Progenitor cell of endocrine pancreas (in vitro differentiated cells): ENCODE data around the gene CELSR3. TPM values are rescaled to one million over a fixed set of nuclear protein-coding genes. Genes with fewer than 3 reads are reported as not detected.

ENCODE experiments used
- DNase-seq: peaks from one replicate; pipeline ENCODE4 v3.0.0; 2021; ENCODE audit warnings: low spot score; ENCODE audit not compliant: unreplicated experiment
- H3K27ac Mint-ChIP-seq: 2 replicates; pipeline ENCODE4 v1.8.0; 2021; ENCODE audit warnings: mild to moderate bottlenecking, moderate library complexity, mixed read lengths
- H3K27me3 Mint-ChIP-seq: 2 replicates; pipeline ENCODE4 v1.8.0; 2021; ENCODE audit warnings: mixed read lengths
- H3K36me3 Mint-ChIP-seq: 2 replicates; pipeline ENCODE4 v1.8.0; 2022; ENCODE audit warnings: mixed read lengths; ENCODE audit not compliant: insufficient read depth
- H3K4me1 Mint-ChIP-seq: 2 replicates; pipeline ENCODE4 v1.8.0; 2021; ENCODE audit warnings: low read depth, mixed read lengths
- H3K4me3 Mint-ChIP-seq: 2 replicates; pipeline ENCODE4 v1.8.0; 2021; ENCODE audit warnings: low read depth, mild to moderate bottlenecking, moderate library complexity, mixed read lengths
- H3K9me3 Mint-ChIP-seq: 2 replicates; pipeline ENCODE4 v1.8.0; 2021; ENCODE audit warnings: low read depth, mixed read lengths
- total RNA-seq: library from RNA; stranded (reverse); gene quantifications from 2 replicates; pipeline ENCODE4 v1.2.1, GENCODE V29; 2021
- TF ChIP-seq, protein P1 (sequence below): fragments of 200-600 bp; sonication (generic); IDR thresholded peaks from one replicate; pipeline ENCODE4 v1.5.0; 2021; ENCODE audit warnings: antibody characterized with exemption, mild to moderate bottlenecking; ENCODE audit not compliant: unreplicated experiment

CELSR3 gene
- total RNA-seq, 1 donor from 2014 or later = 14.9 TPM

DNA sequence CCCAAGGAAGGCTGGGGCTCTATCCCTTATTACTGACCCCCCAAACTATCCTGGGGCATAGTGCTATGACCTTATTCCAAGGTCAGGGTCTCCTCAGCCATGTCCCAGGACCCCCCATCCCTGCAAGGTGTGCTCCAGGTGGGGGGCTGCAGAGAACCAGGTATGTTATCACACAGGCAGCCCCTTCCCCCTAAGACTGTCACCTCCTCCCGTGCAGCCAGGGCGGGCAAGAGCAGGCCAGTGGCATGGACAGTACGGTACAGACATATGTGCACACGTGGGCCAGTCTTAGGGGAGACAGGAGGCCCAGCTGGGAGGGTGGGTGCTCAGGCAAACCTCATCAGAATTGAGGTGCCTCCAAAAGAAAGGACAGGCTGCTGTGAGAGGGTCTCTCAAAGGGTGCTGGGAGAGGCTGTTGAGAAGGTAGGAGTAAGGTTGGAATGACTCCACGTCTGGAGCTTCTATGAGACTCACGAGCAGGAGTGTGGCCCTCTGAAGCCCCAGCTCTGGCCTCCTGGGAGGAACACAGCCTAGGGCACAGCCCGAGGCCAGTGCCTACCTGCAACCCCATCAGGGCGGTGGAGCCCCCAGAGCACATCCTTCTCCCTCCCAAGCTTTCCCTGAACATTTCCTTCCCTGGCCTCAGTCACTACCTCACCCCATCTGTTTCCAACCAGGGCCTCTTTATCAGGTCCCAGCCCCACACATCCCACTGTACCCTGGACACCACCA lies 65.8 kb downstream of the CELSR3 start:
- peaks cover 4% of the 10 kb centered on the region for H3K36me3 Mint-ChIP-seq
- peaks cover 11% of the 10 kb centered on the region for H3K27me3 Mint-ChIP-seq
- TF ChIP-seq, protein P1, sequence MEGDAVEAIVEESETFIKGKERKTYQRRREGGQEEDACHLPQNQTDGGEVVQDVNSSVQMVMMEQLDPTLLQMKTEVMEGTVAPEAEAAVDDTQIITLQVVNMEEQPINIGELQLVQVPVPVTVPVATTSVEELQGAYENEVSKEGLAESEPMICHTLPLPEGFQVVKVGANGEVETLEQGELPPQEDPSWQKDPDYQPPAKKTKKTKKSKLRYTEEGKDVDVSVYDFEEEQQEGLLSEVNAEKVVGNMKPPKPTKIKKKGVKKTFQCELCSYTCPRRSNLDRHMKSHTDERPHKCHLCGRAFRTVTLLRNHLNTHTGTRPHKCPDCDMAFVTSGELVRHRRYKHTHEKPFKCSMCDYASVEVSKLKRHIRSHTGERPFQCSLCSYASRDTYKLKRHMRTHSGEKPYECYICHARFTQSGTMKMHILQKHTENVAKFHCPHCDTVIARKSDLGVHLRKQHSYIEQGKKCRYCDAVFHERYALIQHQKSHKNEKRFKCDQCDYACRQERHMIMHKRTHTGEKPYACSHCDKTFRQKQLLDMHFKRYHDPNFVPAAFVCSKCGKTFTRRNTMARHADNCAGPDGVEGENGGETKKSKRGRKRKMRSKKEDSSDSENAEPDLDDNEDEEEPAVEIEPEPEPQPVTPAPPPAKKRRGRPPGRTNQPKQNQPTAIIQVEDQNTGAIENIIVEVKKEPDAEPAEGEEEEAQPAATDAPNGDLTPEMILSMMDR = no peak
- no peak for DNase-seq
- no peaks in the 10 kb centered on the region for H3K4me1 Mint-ChIP-seq
- peak overlapping the region; percentile 48 for H3K27ac Mint-ChIP-seq
- H3K9me3 Mint-ChIP-seq = no peaks in the 10 kb centered on the region
- H3K4me3 Mint-ChIP-seq = no peak overlapping the region

DNA sequence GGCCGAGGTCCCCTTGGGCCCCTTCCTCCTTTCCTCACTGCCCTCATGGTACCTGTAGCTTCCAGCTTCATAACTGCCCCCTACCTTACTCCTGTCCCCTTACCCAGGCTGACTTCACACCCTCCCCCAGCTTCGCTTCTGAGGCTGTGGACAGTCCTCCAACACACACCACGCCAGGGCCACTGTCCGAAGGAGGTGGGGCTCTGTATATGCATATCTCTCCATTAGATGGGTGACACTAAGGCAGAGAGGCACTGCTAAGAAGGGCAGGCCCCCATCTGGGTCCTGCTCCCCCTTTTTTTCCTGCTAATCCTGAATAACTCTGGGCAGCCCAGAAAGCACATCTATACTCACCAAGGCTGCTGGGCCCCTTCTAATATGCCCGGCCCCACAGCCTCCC lies 66.5 kb downstream of the CELSR3 start:
- TF ChIP-seq, protein P1 = no peak
- no peak overlapping the region for H3K27ac Mint-ChIP-seq
- H3K36me3 Mint-ChIP-seq = peaks cover 4% of the 10 kb centered on the region
- no peaks in the 10 kb centered on the region for H3K4me1 Mint-ChIP-seq
- H3K4me3 Mint-ChIP-seq = no peak overlapping the region
- no peak for DNase-seq
- H3K27me3 Mint-ChIP-seq = peaks cover 11% of the 10 kb centered on the region
- no peaks in the 10 kb centered on the region for H3K9me3 Mint-ChIP-seq

DNA sequence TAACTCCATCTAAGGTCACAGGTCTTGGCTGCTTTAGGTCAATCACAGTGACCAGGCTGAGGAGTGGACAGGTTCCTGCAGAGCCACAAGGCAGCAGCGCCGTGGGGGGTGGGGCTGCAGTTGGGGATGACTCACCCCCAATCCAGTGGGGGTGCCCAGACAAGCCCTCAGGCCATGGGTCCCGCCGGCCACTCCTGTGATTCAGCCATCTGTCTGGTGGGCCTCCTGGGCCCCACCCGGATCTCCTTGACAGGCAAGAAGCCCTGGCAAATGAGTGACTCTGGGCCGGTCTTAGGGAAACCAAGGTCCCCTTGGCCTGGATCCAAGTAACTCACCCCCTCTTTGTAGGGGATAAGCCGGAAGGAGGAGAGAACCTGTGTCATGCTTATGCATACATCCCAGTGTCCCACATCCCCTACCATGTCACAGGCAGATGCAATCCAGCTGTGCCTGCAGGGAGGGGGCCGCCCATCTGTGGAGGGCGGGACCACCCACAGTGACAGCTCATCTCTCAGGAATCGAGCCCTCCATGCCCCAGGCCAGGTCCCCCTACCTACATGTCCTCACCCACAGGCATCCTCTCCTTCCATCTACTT lies 67.1 kb downstream of the CELSR3 start:
- no peaks in the 10 kb centered on the region for H3K4me1 Mint-ChIP-seq
- peaks cover 4% of the 10 kb centered on the region for H3K36me3 Mint-ChIP-seq
- no peak overlapping the region for H3K27ac Mint-ChIP-seq
- H3K9me3 Mint-ChIP-seq = no peaks in the 10 kb centered on the region
- peaks cover 11% of the 10 kb centered on the region for H3K27me3 Mint-ChIP-seq
- no peak overlapping the region for H3K4me3 Mint-ChIP-seq
- no peak for DNase-seq
- TF ChIP-seq, protein P1 = no peak

DNA sequence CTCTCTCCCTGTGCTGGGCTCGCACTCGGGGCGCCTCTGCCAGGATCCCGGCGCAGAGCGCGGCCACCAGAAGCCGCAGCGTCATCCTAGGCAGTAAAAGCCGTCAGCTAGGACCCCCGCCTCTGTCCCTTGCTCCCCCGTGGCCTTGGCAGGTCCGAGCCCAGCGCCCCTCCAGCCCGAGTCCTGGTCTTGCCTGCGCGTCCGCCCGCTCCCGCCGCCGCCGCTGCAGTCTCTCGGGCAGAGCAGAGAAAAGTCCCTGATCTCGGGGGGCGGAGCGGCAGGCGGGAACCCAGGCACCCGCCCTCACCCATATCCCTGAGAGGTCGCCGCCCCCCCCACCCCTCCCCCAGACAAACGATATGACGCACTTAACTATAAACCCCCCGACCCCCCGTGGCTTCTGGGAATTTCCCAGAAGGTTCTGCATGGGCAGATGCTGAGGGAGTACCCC lies 67.6 kb downstream of the CELSR3 start, which contains the start of gene COL7A1:
Gene COL7A1 (minus strand): TSS at position 255 of the 451 bp plus-strand sequence. CDS start 170 bp downstream, at position 85.
- DNase-seq = no peak
- Mint-ChIP-seq H3K27ac (no peak within 1 kb of the TSS), H3K27me3 (peaks cover 11% of the 10 kb centered on the region), H3K4me1 (no peaks in the 10 kb centered on the region), H3K4me3 (no peak within 1 kb of the TSS), H3K9me3 (no peaks in the 10 kb centered on the region), H3K36me3 (peaks cover 4% of the 10 kb centered on the region)
- TF ChIP-seq, protein P1 = no peak

DNA sequence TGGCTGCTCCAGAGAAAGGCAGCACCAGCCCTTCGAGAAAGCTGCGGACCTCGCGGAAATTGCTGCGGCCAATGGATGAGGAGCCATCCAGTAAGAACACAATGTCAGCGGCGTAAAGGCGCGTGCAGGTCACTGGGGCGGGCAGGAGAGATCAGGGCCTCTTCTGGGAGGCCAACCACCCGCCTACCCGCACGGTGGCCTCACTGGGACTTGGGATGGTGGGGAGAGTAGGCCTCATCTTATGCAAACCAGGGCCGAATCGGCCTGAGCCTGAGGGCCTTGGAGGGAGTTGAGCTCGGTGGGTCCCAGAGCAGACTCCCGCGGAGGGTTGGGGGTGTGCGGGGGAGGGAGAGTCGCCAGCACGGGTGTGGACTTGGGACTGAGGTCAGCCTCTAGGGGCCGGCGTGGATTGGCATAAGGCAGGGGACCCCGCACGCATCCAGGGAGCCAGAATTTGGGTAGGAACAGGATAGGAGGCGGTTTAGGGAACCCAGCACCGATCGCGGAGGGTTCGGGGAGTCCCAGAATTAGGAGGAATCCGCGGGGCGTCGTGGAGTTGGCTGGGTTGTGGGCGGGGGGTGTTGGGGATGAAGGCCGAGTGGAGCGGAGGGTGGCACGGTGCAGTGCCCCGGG lies 68.2 kb downstream of the CELSR3 start:
- Mint-ChIP-seq H3K27ac (no peak overlapping the region), H3K4me3 (no peak overlapping the region), H3K9me3 (no peaks in the 10 kb centered on the region), H3K27me3 (peaks cover 11% of the 10 kb centered on the region), H3K4me1 (no peaks in the 10 kb centered on the region), H3K36me3 (peaks cover 4% of the 10 kb centered on the region)
- DNase-seq = no peak
- TF ChIP-seq, protein P1 = no peak
